K562 (cell line): ENCODE measurements around the gene NFYC.

ENCODE experiments used
- CREB1 ChIP-seq, 2 experiments: sonication (generic) in 1 of 2; formaldehyde crosslinking in 1 of 2; IDR thresholded peaks; 2 replicates each; pipeline versions ENCODE4 v1.6.1 to v1.8.0; 2012 to 2022; ENCODE audit warnings: inconsistent platforms in 1 of 2, mild to moderate bottlenecking in 1 of 2, missing genetic modification reagents in 1 of 2, moderate library complexity in 1 of 2
- DNMT1 ChIP-seq: fragments of 450-650 bp; IDR thresholded peaks from 2 replicates; pipeline ENCODE4 v1.6.1; 2016; ENCODE audit warnings: antibody characterized with exemption, mild to moderate bottlenecking
- FIP1L1 ChIP-seq: fragments of 200-400 bp; formaldehyde crosslinking; IDR thresholded peaks from 2 replicates; pipeline ENCODE4 v1.6.1; 2018; ENCODE audit warnings: mild to moderate bottlenecking, low read depth, low read length; ENCODE audit not compliant: poor library complexity, severe bottlenecking
- MTA1 ChIP-seq: fragments of 450-650 bp; IDR thresholded peaks from 2 replicates; pipeline ENCODE4 v1.6.1; 2017; ENCODE audit warnings: borderline replicate concordance
- MXI1 ChIP-seq: IDR thresholded peaks from 2 replicates; pipeline ENCODE4 v1.6.1; 2011; ENCODE audit warnings: low read depth, mild to moderate bottlenecking, improper control_type of control experiment, low read length
- POLR2AphosphoS2 ChIP-seq: IDR thresholded peaks from 2 replicates; pipeline ENCODE4 v1.6.1; 2012; ENCODE audit warnings: low read length, improper control_type of control experiment
- RHOXF2B ChIP-seq: fragments of 250-450 bp; sonication (Bioruptor Pico); conservative IDR thresholded peaks from 2 replicates; pipeline ENCODE4 v1.5.1; 2021
- SMARCA4 ChIP-seq: fragments of 450-650 bp; IDR thresholded peaks from 2 replicates; pipeline ENCODE4 v1.6.1; 2016
- U2AF1 ChIP-seq: fragments of 200-400 bp; formaldehyde crosslinking; optimal IDR thresholded peaks from 2 replicates; pipeline ENCODE3; 2017; ENCODE audit warnings: mild to moderate bottlenecking, low read depth, low read length, moderate library complexity
- ZFP30 ChIP-seq: fragments of 250-450 bp; sonication (Bioruptor Pico); IDR thresholded peaks from 2 replicates; pipeline ENCODE4 v1.8.0; 2022; ENCODE audit warnings: moderate library complexity, mild to moderate bottlenecking, inconsistent platforms, borderline replicate concordance
- ZNF217 ChIP-seq: sonication (generic); formaldehyde crosslinking; IDR thresholded peaks from 2 replicates; pipeline ENCODE4 v1.8.0; 2022; ENCODE audit warnings: mild to moderate bottlenecking, missing genetic modification reagents
- TF ChIP-seq, protein P1 (sequence below), 3 experiments: IDR thresholded peaks in 2 of 3; conservative IDR thresholded peaks in 1 of 3; 2 replicates each; pipeline ENCODE4 v1.5.1; 2011 to 2012; ENCODE audit warnings: low read length in 3 of 3, mild to moderate bottlenecking in 3 of 3, control low read depth in 2 of 3, improper control_type of control experiment in 1 of 3, inconsistent platforms in 1 of 3, low read depth in 1 of 3, mixed read lengths in 1 of 3, moderate library complexity in 1 of 3; ENCODE audit not compliant: insufficient read depth in 2 of 3

DNA sequence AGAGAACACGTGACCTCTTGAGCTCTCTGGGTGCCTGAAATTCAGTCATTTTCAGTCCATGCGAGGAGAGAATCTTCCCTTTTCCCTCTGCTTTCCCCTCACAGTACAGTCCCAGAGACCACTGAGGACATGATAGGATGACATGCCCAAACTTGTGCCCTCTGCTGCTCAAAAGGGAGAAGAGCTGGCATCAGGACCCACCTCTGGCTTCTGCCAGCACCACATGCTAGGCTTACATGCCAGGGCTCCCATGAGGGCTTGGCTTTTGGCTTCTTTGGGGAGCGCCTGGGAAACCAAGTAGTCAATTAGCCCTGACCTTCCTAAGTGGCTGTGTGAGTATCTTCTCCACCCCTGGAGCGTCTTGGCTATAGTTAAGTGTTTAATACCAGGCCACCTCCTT lies 78.3 kb downstream of the NFYC start:
- TF ChIP-seq POLR2AphosphoS2, result no peak
- no peak for TF ChIP-seq MTA1
- TF ChIP-seq SMARCA4, result no peak
- no peak for TF ChIP-seq MXI1
- TF ChIP-seq, protein P1, sequence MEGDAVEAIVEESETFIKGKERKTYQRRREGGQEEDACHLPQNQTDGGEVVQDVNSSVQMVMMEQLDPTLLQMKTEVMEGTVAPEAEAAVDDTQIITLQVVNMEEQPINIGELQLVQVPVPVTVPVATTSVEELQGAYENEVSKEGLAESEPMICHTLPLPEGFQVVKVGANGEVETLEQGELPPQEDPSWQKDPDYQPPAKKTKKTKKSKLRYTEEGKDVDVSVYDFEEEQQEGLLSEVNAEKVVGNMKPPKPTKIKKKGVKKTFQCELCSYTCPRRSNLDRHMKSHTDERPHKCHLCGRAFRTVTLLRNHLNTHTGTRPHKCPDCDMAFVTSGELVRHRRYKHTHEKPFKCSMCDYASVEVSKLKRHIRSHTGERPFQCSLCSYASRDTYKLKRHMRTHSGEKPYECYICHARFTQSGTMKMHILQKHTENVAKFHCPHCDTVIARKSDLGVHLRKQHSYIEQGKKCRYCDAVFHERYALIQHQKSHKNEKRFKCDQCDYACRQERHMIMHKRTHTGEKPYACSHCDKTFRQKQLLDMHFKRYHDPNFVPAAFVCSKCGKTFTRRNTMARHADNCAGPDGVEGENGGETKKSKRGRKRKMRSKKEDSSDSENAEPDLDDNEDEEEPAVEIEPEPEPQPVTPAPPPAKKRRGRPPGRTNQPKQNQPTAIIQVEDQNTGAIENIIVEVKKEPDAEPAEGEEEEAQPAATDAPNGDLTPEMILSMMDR (IDR thresholded peaks at IDR 0.05 in 2 of 3, conservative IDR thresholded peaks at IDR 0.05 in 1 of 3; ENCODE audit: insufficient read depth in 2 of 3, low read depth in 1 of 3, low read length in 3 of 3), result no peak
- no peak for TF ChIP-seq FIP1L1
- no peak for TF ChIP-seq ZNF217 (CRISPR knock-in tag)
- TF ChIP-seq CREB1 (IDR thresholded peaks at IDR 0.05), result no peak
- TF ChIP-seq CREB1 (CRISPR knock-in tag; IDR thresholded peaks at IDR 0.05), result no peak
- no peak for TF ChIP-seq RHOXF2B
- TF ChIP-seq U2AF1, result no peak
- TF ChIP-seq ZFP30, result no peak
- no peak for TF ChIP-seq DNMT1
